Non-pigmented ciliary epithelial cell (primary cell): ENCODE data around the gene BORCS5.
"Not testable (repeated sequence)": the region's sequence is repeated elsewhere in the genome, so short reads cannot be mapped to it uniquely, and the experiment has no call there.

Source experiments
- DNase-seq: peaks from one replicate; pipeline ENCODE4 v3.0.0-alpha.2; 2010; ENCODE audit warnings: low read depth

The BORCS5 gene

GRCh38 chr12:12461923-12462315, 105.0 kb downstream of the BORCS5 start:
- no peak for DNase-seq

GRCh38 chr12:12465522-12465921, 108.6 kb downstream of the BORCS5 start:
- DNase-seq: no peak

- no peak for DNase-seq
Measured at GRCh38 chr12:12466157-12466556, 109.3 kb downstream of the BORCS5 start.

GRCh38 chr12:12467264-12467663, 110.4 kb downstream of the BORCS5 start:
- DNase-seq: no peak

GRCh38 chr12:12467688-12468261, 110.9 kb downstream of the BORCS5 start:
- no peak for DNase-seq

GRCh38 chr12:12468575-12468974, 111.7 kb downstream of the BORCS5 start:
- no peak for DNase-seq

GRCh38 chr12:12469386-12469785, 112.5 kb downstream of the BORCS5 start:
- no peak for DNase-seq

- no peak for DNase-seq
Measured at GRCh38 chr12:12470751-12471306, 114.0 kb downstream of the BORCS5 start.

GRCh38 chr12:12471982-12472961, 115.4 kb downstream of the BORCS5 start:
- not testable (repeated sequence) for DNase-seq

GRCh38 chr12:12473223-12473622, 116.3 kb downstream of the BORCS5 start:
- DNase-seq: no peak

- no peak for DNase-seq
Measured at GRCh38 chr12:12474471-12474928, 117.6 kb downstream of the BORCS5 start.

GRCh38 chr12:12474931-12475795, 118.3 kb downstream of the BORCS5 start:
- DNase-seq: peak; percentile 6

- DNase-seq: no peak
Measured at GRCh38 chr12:12476857-12477531, 120.1 kb downstream of the BORCS5 start.

- no peak for DNase-seq
Measured at GRCh38 chr12:12477532-12477890, 120.6 kb downstream of the BORCS5 start.

- DNase-seq: no peak
Measured at GRCh38 chr12:12480074-12480473, 123.2 kb downstream of the BORCS5 start.

- no peak for DNase-seq
Measured at GRCh38 chr12:12481631-12482030, 124.8 kb downstream of the BORCS5 start.

- no peak for DNase-seq
Measured at GRCh38 chr12:12482150-12482761, 125.4 kb downstream of the BORCS5 start.

GRCh38 chr12:12482959-12483358, 126.1 kb downstream of the BORCS5 start:
- DNase-seq: no peak

GRCh38 chr12:12483438-12483837, 126.6 kb downstream of the BORCS5 start:
- no peak for DNase-seq

- no peak for DNase-seq
Measured at GRCh38 chr12:12486661-12487240, 129.9 kb downstream of the BORCS5 start.

GRCh38 chr12:12487490-12487889, 130.6 kb downstream of the BORCS5 start:
- no peak for DNase-seq
